Adipose tissue (tissue), 3 donors: ENCODE measurements around the gene IQGAP3. TPM values are rescaled to one million over a fixed set of nuclear protein-coding genes. Genes with fewer than 3 reads are reported as not detected.
"Not testable (repeated sequence)": the region's sequence is repeated elsewhere in the genome, so short reads cannot be mapped to it uniquely, and the experiment has no call there.

Experiments used
- H3K27ac ChIP-seq: one replicate; pipeline ENCODE4 v1.5.1; 2013; ENCODE audit warnings: low read depth, low read length
- WGBS, 3 donors: extraction: QIAGEN DNeasy Blood & Tissue Kit; methylation state at CpG; one replicate each; pipeline ENCODE4 v1.1.7; 2013; 5-methylcytosine and 5-hydroxymethylcytosine counted together
- polyA plus RNA-seq, 3 donors: library from polyadenylated mRNA; stranded (reverse); fragments of 200-250 nt; gene quantifications; one replicate each; pipeline ENCODE4 v1.2.3, GENCODE V29; 2013
- donor health status: healthy with polysubstance abuse.
- donor health status: Bipolar disorder and iron deficiency.
- donor health status: healthy.

The IQGAP3 gene
- polyA plus RNA-seq, 3 donors: 0.03 to 0.22 (median 0.22) TPM

DNA sequence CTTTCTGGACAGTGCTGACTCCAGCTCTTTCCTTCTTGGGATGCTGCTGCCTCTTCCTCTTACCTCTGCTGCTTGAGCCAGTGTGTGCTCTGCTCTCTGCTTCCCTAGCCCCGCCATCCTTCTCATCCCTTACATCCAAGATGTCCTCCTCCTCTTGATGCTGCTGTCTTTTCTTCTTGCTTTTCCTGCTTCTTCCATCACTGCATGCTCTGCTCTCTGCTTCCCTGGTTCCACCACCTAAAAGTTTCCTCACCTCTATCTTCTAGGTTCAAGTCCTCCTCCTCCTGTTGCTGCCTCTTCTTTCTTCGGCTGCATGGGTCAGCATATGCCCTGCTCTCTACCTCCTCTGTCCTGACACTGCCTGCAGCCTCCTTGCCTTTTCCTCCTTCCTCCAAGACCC lies 22.7 kb upstream of the IQGAP3 start:
- no peak overlapping the region for H3K27ac ChIP-seq
- 80 to 100% (median 97%) methylated on average over 2 of the region's 2 CpGs for WGBS, 3 donors

DNA sequence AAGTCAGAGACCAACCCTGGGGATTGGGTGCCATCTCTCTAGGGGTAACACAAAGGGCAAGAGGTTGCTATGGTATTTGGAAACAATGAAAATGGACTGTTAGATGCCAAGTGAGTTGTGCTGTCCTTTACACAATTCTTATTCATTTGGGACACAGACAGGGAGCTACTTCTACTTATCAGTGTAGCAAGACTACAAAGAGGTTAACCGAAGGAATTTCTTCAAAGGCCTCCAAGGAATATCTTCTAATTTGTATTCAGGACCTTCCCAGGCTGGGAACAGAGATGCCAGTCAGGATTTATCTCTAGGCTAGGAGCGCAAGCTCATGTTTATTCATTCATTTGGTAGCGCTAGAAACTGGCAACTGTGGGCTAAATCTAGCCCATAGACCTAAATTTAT lies 21.8 kb upstream of the IQGAP3 start:
- no peak overlapping the region for H3K27ac ChIP-seq
- WGBS, 3 donors: 74 to 81% (median 74%) methylated on average over 3 of the region's 3 CpGs

DNA sequence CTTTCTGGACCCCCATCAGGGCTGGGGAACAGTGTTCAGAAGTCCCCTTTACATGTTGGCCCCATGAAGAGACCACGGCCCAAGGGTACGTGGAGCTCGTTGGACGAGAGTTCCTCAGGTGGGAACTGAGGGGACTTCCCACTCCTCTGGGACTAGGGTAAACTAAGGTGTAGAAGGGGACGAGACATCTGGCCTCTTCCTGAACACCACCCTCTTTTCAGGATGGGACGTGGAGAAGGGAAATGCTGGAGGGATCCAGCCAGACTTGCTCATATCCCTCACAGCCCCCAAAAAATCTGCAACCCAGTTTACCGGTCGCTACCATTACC lies 21.3 kb upstream of the IQGAP3 start:
- no peak overlapping the region for H3K27ac ChIP-seq
- 86 to 92% (median 87%) methylated on average over 8 of the region's 8 CpGs for WGBS, 3 donors

DNA sequence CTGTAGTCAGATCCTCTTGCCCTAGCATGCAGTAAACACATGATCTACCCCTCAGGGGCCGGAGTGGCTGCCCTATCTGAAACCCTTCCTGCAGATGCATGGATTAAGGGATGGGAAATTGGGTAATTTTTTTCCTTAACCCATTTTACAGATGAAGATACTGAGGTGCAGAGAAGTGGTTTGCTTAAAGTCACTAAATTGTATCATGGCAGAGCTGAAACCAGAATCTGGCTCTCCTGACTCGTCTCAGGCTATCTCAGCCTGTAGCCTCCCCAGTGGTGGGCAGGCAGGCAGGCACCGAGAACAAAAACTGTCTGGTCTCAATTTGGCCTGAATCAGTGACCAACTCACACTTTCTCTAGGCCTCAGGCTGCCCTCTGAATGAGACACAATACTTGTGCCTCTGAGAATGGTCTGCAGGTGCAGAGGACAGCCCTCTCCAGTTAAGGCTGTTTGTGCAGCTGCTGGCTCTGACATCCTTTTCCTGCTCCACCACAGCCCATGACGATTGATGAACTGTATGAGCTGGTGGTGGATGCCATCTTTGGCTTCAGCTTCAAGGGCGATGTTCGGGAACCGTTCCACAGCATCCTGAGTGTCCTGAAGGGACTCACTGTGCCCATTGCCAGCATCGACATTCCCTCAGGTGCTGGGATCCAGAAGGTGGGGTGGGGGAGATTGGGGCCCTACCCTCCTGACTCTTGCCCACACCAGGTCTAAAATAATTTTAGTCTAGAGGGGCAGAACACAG lies 20.7 kb upstream of the IQGAP3 start:
- no peak overlapping the region for H3K27ac ChIP-seq
- 72 to 87% (median 79%) methylated on average over 8 of the region's 8 CpGs for WGBS, 3 donors

DNA sequence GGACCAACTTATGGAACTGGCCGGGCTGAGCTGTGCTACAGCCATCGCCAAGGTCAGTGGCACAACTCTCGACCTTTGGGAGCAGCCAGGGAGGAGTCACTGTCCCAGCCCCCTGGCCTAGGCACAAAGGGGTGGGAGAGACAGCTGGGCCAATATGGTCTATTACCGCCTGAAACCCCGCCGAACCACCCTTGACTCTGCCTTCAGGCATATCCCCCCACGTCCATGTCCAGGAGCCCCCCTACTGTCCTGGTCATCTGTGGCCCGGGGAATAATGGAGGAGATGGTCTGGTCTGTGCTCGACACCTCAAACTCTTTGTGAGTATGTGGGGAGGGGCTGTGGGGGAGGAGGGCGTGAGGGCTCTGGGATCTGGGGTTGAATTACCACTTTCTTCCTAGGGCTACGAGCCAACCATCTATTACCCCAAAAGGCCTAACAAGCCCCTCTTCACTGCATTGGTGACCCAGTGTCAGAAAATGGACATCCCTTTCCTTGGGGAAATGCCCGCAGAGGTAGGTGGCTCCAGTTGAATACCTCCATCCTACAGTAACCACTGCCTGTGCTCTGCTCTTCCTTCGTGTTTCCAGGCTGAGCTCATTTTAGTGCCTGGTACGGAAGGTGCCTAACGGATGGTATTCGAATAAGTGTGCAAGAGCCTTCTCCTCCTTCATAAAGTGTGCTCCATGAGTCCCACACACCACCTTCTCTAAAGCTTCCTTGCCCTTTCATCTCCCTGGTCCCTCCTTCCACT lies 20.0 kb upstream of the IQGAP3 start:
- 48 to 51% (median 51%) methylated on average over 16 of the region's 16 CpGs for WGBS, 3 donors

DNA sequence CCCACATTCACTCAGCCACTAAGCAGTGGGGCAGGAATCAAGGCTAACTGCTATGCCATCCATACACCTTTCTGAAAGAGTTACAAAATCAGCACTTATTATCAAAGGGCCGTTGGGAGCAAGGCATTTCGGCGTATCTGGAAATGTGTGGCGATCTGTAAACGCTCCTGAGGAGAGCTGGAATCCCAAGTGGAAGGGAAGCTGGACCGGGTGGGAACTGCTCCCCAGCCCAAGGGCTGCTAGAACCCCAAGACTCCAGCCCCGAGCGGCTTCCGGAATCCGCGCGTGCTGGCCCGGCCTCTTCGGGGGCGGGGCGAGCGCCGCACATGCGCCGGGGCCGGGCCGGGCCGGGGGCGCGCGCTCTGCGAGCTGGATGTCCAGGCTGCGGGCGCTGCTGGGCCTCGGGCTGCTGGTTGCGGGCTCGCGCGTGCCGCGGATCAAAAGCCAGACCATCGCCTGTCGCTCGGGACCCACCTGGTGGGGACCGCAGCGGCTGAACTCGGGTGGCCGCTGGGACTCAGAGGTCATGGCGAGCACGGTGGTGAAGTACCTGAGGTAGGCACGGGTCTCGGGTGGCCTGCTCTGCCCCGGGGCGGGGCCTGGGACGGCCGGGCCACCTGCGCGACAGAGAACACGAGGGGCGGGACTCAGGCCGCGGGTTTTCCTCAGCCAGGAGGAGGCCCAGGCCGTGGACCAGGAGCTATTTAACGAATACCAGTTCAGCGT lies 19.2 kb upstream of the IQGAP3 start, which contains the start of gene NAXE:
Gene NAXE (plus strand): TSS at position 345 of the 726 bp plus-strand sequence. CDS start 29 bp downstream, at position 374.
- peak within 1 kb of the TSS; percentile 29 for H3K27ac ChIP-seq
- 0 to 1% (median 0%) methylated on average over 60 of the region's 60 CpGs for WGBS, 3 donors

More for the DNA sequence above, 20.0 kb upstream of the IQGAP3 start:
- no peak overlapping the region for H3K27ac ChIP-seq

DNA sequence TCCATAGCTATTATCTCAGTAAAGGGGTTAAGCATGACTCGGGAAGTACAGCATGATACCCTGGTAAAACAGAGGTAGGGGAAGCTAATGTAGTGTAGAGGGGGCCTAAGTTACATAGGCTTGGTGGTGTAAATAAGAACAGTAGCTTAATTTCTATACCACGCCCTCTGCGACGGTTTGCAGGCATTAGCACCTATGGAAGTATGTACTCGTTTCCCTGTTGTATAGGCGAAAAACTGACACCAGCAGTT lies 18.7 kb upstream of the IQGAP3 start:
- H3K27ac ChIP-seq: peak overlapping the region; percentile 29
- WGBS, 3 donors: 17 to 27% (median 24%) methylated on average over 6 of the region's 6 CpGs

DNA sequence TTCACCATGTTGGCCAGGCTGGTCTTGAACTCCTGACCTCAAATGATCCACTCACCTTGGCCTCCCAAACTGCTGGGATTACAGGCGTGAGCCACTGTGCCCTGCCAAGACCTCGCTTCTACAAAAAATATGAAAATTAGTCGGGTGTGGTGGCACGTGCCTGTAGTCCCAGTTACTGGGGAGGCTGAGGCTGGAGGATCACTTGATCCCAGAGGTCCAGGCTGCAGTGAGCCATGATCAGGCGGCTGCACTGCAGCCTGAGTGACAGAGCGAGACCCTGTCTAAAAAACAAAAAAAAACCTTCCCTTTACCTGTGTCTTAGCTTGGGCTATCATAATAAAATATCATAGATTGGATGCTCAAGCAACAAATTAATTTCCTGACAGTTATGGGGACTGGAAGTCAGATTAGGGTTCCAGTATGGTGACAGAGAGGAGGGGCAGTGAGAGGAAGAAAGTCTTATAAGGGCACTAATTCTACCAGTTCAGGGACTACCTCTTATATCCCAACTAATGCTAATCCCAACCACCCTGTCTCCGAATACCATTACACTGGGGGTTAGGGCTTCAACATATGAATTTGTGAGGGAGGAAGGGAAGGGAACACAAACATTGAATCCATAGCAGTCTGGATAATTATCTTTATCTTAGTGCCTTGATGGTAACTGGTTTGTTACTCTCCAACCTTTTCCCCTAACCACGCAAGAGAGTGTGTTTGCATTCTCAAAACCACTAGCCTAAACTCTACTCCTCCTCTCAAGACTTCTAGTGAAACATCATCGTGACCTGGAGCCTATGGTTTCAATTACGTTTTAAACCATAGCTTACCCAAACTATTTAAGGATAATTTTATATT lies 18.2 kb upstream of the IQGAP3 start:
- 85 to 90% (median 85%) methylated on average over 10 of the region's 10 CpGs for WGBS, 3 donors
- no peak overlapping the region for H3K27ac ChIP-seq

DNA sequence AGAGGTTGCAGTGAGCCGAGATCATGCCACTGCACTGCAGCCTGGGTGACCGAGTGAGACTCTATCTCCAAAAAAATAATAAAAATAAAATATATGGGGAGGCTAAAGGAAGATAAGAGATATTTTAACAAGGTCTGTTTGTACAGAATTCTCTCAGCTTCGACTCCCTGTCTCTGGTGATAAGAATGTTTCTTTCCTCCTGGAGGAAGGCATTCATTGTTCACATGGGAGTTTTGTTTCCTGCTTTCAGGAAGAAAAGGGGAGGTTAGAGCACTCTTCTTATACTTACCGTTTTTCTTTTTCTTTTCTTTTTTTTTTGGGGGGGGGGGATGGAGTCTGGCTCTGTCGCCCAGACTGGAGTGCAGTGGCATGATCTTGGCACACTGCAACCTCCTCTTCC lies 17.2 kb upstream of the IQGAP3 start:
- 54 to 65% (median 54%) methylated on average over 5 of the region's 5 CpGs for WGBS, 3 donors
- no peak overlapping the region for H3K27ac ChIP-seq

DNA sequence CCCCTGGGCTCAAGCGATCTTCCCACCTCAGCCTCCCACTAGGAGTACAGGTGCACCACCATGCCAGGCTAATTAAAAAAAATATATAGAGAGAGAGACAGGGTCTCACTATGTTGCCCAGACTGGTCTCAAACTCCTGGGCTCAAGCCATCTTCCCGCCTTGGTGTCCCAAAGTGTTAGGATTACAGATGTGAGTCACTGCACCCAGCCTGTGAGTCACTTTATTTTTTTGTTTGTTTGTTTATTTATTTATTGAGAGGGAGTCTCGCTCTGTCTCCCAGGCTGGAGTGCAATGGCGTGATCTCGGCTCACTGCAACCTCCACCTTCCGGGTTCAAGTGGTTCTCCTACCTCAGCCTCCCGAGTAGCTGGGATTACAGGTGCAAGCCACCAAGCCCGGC lies 15.6 kb upstream of the IQGAP3 start:
- 86 to 92% (median 89%) methylated on average over 8 of the region's 8 CpGs for WGBS, 3 donors
- H3K27ac ChIP-seq: not testable (repeated sequence)

DNA sequence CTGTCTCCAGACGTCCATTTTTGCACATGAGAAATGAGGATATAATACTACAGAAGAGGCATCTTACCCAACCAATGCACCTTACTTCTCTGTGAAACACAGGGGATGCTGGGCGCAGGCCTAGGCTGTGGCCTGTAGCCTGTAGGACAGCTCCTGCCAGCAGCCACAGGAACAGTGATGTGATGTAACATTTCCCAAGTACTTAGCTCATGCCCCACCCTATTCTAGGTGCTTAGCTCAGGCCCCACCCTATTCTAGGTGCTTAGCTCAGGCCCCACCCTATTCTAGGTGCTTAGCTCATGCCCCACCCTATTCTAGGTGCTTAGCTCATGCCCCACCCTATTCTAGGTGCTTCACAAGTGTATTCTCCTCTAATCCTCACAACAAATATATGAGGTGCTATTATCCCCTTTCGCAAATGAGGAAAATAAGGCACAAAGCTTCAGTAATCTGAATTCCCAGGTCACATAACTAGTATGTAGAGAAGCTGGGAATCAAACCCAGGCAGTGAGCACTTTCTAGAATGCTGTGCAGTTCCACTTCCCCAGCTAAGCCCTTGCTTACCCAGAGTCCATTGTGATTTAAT lies 14.6 kb upstream of the IQGAP3 start:
- H3K27ac ChIP-seq: no peak overlapping the region
- WGBS, 3 donors: 86 to 92% (median 90%) methylated on average over 3 of the region's 3 CpGs

DNA sequence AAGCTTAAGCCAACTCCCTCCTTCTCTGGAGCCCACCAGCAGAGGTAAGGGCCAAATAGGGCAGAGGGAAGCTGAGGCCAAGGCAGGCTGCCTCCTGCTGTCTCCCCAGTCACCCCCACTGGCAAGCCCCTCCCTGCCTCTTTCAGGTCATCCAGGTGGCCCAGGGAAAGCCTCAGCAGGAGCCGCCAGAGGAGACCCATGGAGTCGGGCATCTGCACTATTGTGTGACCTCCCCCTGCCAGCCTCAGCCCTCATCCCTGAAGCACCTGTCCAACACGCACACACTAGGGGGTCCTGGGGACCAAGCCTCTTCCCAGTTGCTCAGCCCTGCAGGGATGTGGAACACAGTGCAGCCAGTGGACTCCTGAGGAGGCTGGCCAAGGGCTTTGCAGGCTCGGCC lies 14.0 kb upstream of the IQGAP3 start:
- H3K27ac ChIP-seq: no peak overlapping the region
- 68 to 75% (median 70%) methylated on average over 4 of the region's 4 CpGs for WGBS, 3 donors

DNA sequence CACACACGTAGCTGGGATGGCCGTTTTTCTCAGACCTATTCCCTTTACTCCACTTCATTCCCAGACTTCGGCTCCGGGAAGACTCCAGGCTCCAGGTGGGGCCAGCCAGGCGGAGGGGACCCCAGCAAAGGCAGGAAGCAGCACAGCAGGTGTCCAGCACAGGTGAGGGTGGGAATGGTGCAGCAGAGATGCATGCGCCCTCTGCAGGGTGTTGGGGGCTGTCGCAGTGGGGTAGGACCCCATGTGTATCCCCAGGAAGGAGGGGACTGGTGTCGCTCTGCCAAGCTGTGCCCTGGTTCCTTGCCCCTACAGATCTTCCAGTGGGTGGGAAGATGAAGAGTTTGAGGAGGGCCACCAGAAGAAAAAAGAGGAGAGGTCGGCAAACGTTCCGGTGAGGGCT lies 12.4 kb upstream of the IQGAP3 start:
- WGBS, 3 donors: 36 to 59% (median 48%) methylated on average over 11 of the region's 11 CpGs
- no peak overlapping the region for H3K27ac ChIP-seq

DNA sequence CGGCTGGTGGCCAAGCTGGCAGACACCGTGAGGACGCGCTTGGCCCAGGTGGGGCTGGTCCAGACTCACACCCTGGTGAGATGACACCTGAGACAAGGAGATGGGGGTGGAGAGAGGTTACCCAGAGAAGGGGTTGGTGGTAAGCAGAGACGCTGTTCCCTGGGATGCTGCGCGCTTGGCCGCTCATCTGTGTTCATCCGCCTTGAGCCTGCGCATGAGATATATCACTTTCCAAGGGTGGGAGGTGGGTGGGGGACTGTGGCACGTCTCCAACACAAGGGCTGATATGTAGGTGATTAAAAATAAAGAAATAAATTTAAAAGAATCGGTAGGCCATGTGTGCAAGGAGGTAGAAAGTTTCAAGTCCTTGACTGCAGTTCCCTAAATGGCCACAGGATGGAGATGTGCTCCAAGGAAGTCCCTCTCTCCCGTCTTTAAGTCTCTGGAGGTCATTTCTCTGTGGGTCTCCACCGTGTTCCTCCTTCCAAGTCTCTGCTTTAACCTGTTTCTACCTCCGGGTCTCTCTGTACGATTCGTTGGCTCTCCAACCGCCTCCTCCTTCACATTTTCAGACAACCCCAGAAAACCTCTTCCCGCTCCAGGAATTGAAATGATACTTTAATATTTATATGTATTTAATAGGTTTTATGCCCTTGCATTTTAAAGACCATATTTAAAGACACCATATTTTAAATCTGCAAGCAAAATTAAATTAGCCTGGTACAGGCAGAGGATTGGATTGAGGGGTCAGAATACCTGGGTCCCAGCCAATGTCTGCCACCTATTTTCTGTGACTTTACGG lies 11.7 kb upstream of the IQGAP3 start:
- no peak overlapping the region for H3K27ac ChIP-seq
- WGBS, 3 donors: 54 to 57% (median 56%) methylated on average over 20 of the region's 20 CpGs

DNA sequence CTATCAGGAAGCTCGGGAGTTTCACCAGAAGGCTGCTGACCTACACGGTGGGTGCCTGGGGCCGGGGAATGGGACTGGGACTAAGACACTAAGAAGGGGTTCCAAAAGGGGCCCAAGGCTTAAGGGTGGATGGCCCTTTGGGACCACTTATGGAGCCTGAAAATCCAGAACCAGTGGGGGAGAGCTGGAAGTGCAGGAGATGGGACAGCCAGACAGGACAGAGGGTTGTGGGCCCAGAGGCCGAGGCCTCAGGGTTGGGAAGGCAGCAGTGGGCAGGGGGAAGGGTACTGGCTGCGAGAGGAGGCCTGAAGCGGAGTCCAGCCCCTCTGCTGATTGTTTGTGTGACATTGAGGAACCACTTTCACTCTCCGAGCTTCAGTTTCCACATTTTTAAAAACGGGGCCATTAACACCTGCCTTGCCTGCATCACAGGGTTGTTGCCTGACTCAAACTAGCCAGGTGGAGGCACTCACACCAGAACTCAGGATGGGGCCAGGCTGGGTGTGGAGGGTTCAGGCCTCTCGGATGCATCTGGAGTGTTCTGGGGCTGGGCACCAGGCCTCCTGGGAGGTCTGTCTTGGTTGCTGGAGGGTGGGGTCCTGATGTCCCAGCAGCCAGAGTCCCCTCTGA lies 10.1 kb upstream of the IQGAP3 start:
- WGBS, 3 donors: 53 to 69% (median 68%) methylated on average over 9 of the region's 9 CpGs
- H3K27ac ChIP-seq: no peak overlapping the region

DNA sequence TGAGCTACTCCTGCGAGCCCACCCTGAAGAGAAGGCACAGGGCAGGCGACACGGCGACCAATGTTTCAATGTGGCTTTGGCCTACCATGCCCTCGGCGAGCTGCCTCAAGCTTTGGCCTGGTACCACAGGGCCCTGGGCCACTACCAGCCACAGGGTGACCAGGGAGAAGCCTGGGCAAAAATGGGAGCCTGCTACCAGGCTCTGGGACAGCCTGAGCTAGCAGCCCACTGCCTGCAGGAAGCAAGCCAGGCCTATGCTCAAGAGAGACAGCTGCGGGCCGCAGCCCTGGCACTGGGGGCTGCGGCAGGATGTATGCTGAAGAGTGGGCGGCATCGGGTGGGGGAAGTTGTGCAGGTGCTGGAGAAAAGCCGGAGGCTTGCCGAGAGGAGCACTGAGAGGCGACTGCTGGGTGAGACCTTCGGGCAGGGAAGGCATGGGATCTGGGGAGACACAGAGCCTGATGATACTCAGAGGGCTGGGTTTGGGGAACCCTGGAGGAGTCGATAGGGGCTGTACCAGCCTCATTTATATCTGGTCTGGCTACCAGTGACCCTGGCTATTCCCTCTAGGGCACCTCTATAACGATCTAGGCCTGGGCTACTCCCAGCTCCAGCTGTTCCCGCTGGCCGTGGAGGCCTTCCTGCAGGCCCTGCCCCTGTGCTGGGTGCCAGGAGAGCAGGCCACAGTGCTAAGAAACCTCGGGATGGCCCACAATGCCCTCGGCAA lies 9.5 kb upstream of the IQGAP3 start:
- WGBS, 3 donors: 60 to 76% (median 68%) methylated on average over 21 of the region's 21 CpGs
- no peak overlapping the region for H3K27ac ChIP-seq

DNA sequence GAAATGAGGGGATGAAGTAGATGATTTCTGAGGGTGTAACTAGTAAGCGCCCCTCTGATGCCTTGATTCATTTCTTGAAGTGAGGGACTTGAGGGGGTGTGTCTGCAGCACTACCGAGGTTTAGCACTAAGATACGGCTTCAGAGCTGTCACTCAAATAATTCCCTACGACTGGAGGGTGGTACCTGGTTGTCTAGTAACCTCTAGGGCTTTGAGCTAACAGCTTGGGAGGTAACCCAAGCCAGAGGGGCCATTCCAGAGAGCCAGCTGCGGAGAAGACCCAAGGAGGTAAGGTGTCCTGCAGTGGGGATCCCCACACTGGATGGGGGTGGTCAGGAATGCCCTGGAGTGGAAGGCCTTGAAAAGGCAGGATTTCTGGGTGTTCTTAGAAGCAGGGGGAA lies 7.1 kb upstream of the IQGAP3 start, which contains the start of gene TTC24:
Gene TTC24 (plus strand): TSS at position 252 of the 400 bp plus-strand sequence. CDS start 1,642 bp downstream, outside the sequence.
- WGBS, 3 donors: 70 to 81% (median 78%) methylated on average over 5 of the region's 5 CpGs
- H3K27ac ChIP-seq: no peak within 1 kb of the TSS
